PC-9 (cell line): Measurements from ENCODE around the gene NUP50. TPM values are rescaled to one million over a fixed set of nuclear protein-coding genes. Genes with fewer than 3 reads are reported as not detected.

Experiments
- BruUV-seq: library from RNA; stranded (reverse); fragments of 400-500 nt; replicated peaks from 2 replicates; lab custom pipeline; 2021; lab: Mats Ljungman, UMichigan
- CTCF ChIA-PET: fragments of 300-600 bp; sonication (Branson Sonifier 250); formaldehyde crosslinking; loops from one replicate; lab custom pipeline; 2022; ENCODE audit warnings: antibody characterized with exemption; lab: Charles Lee
- POLR2A ChIA-PET: fragments of 300-600 bp; sonication (Branson Sonifier 250); formaldehyde crosslinking; loops from one replicate; lab custom pipeline; 2022; ENCODE audit warnings: antibody characterized with exemption; ENCODE audit not compliant: unreplicated experiment; lab: Charles Lee
- DNase-seq, 2 experiments: peaks; one replicate each; pipeline versions ENCODE4 v3.0.0 to v3.0.0-alpha.2; 2015 to 2022; ENCODE audit warnings: mixed read lengths in 1 of 2
- H2AFZ ChIP-seq: fragments of 200-600 bp; sonication (generic); 2 replicates; pipeline ENCODE4 v1.8.1; 2017; ENCODE audit warnings: antibody characterized with exemption
- H3F3A ChIP-seq: fragments of 200-600 bp; sonication (generic); 2 replicates; pipeline ENCODE4 v1.8.1; 2017; ENCODE audit warnings: antibody characterized with exemption, mild to moderate bottlenecking, low read depth; ENCODE audit not compliant: insufficient read depth
- H3K27ac ChIP-seq: fragments of 200-600 bp; sonication (generic); 2 replicates; pipeline ENCODE4 v1.6.1; 2016; ENCODE audit warnings: mixed run types
- H3K27me3 ChIP-seq: fragments of 200-600 bp; sonication (generic); 2 replicates; pipeline ENCODE4 v1.6.1; 2016; ENCODE audit warnings: low read depth, mixed run types; ENCODE audit not compliant: insufficient read depth
- H3K36me3 ChIP-seq: fragments of 200-600 bp; sonication (generic); 2 replicates; pipeline ENCODE4 v1.6.1; 2016; ENCODE audit warnings: low read depth, mixed run types
- H3K4me1 ChIP-seq: fragments of 200-600 bp; sonication (generic); replicated peaks from 2 replicates; pipeline ENCODE4 v1.6.1; 2016; ENCODE audit warnings: mixed run types; ENCODE audit not compliant: insufficient read depth
- H3K4me2 ChIP-seq: fragments of 200-600 bp; sonication (generic); 2 replicates; pipeline ENCODE4 v1.6.1; 2017; ENCODE audit warnings: mixed run types
- H3K4me3 ChIP-seq: fragments of 200-600 bp; sonication (generic); 2 replicates; pipeline ENCODE4 v1.6.1; 2016; ENCODE audit warnings: mixed run types
- H3K79me2 ChIP-seq: fragments of 200-600 bp; sonication (generic); 2 replicates; pipeline ENCODE4 v1.6.1; 2017; ENCODE audit warnings: low read depth, mixed run types
- H3K9me2 ChIP-seq: fragments of 200-600 bp; sonication (generic); 2 replicates; pipeline ENCODE4 v1.8.1; 2017; ENCODE audit warnings: mild to moderate bottlenecking; ENCODE audit not compliant: insufficient read depth
- H3K9me3 ChIP-seq: fragments of 200-600 bp; sonication (generic); 2 replicates; pipeline ENCODE4 v1.8.1; 2016; ENCODE audit warnings: low read depth; ENCODE audit not compliant: insufficient read depth
- H4K20me1 ChIP-seq: fragments of 200-600 bp; sonication (generic); 2 replicates; pipeline ENCODE4 v1.8.1; 2017; ENCODE audit not compliant: insufficient read depth
- CTCF ChIP-seq: fragments of 200-600 bp; sonication (generic); conservative IDR thresholded peaks from 2 replicates; pipeline ENCODE4 v1.6.1; 2017; ENCODE audit warnings: mixed run types, antibody characterized with exemption, mild to moderate bottlenecking, moderate library complexity
- EZH2 ChIP-seq: fragments of 200-600 bp; sonication (generic); IDR thresholded peaks from 2 replicates; pipeline ENCODE4 v1.8.0; 2017; ENCODE audit warnings: antibody characterized with exemption, low read depth
- intact Hi-C: fragments of 100-400 bp; cut with micrococcal nuclease; formaldehyde crosslinking; loops from one replicate; pipeline ENCODE4 v1.10.0; 2022; ENCODE audit not compliant: unreplicated experiment
- total RNA-seq: library from RNA; stranded (reverse); gene quantifications from 2 replicates; pipeline ENCODE4 v1.2.3, GENCODE V29; 2021

Gene NUP50
- total RNA-seq, 1 experiment from 2014 or later, result 84.0 TPM

- no peaks in the 10 kb centered on the region for H3K9me2 ChIP-seq
- H2AFZ ChIP-seq, result no peak overlapping the region
- no peaks in the 10 kb centered on the region for H3K27me3 ChIP-seq
- H3K27ac ChIP-seq, result no peak overlapping the region
- no peaks in the 10 kb centered on the region for H3K36me3 ChIP-seq
- H3K79me2 ChIP-seq, result no peaks in the 10 kb centered on the region
- no peak overlapping the region for H3K4me2 ChIP-seq
- peak in 1 of 2 experiments; percentile 0 for DNase-seq
- TF ChIP-seq EZH2, result no peak
- TF ChIP-seq CTCF, result no peak
- no TSS peak for BruUV-seq
- H3K4me3 ChIP-seq, result no peak overlapping the region
- intact Hi-C loops, result no loop called here
- ChIA-PET POLR2A (no interaction called here), CTCF (interaction anchor here (0.6 kb wide), 1 partner anchor 22 kb away, joined by 4 read pairs; no protein-coding TSS in a partner anchor)
- 0 out of 2 replicates have a peak, but pooled peaks cover 5% of the 10 kb centered on the region for H3F3A ChIP-seq
- no peaks in the 10 kb centered on the region for H3K4me1 ChIP-seq
- peaks cover 7% of the 10 kb centered on the region; the same call in 1 of the 2 replicates for H4K20me1 ChIP-seq
- H3K9me3 ChIP-seq, result no peaks in the 10 kb centered on the region
Measured at GRCh38 chr22:45211435-45211834, 47.7 kb downstream of the NUP50 start.

GRCh38 chr22:45211848-45212247 is 48.1 kb downstream of the NUP50 start:
- intact Hi-C loops, result no loop called here
- peaks cover 8% of the 10 kb centered on the region; the same call in 1 of the 2 replicates for H4K20me1 ChIP-seq
- BruUV-seq, result TSS peak; percentile 37
- no peak for DNase-seq
- no peaks in the 10 kb centered on the region for H3K4me1 ChIP-seq
- H3K9me2 ChIP-seq, result no peaks in the 10 kb centered on the region
- H2AFZ ChIP-seq, result no peak overlapping the region
- H3K36me3 ChIP-seq, result no peaks in the 10 kb centered on the region
- H3K27me3 ChIP-seq, result no peaks in the 10 kb centered on the region
- ChIA-PET CTCF (no interaction called here), POLR2A (interaction anchor here (0.6 kb wide), 1 partner anchor 48 kb away, joined by 6 read pairs; the partner anchor contains the start of gene NUP50)
- no peaks in the 10 kb centered on the region for H3K79me2 ChIP-seq
- no peak overlapping the region for H3K27ac ChIP-seq
- peak overlapping the region; percentile 69; the same call in 1 of the 2 replicates for H3K4me2 ChIP-seq
- H3F3A ChIP-seq, result 0 out of 2 replicates have a peak, but pooled peaks cover 5% of the 10 kb centered on the region
- TF ChIP-seq EZH2, result no peak
- no peak for TF ChIP-seq CTCF
- H3K9me3 ChIP-seq, result no peaks in the 10 kb centered on the region
- no peak overlapping the region for H3K4me3 ChIP-seq

GRCh38 chr22:45212306-45212709 is 48.6 kb downstream of the NUP50 start:
- Histone ChIP-seq H3K9me2 (no peaks in the 10 kb centered on the region), H3K4me2 (peak overlapping the region; percentile 69), H2AFZ (peak overlapping the region; percentile 32; the same call in 1 of the 2 replicates), H3F3A (0 out of 2 replicates have a peak, but pooled peaks cover 5% of the 10 kb centered on the region), H3K27ac (no peak overlapping the region), H3K4me1 (no peaks in the 10 kb centered on the region), H3K27me3 (no peaks in the 10 kb centered on the region), H3K79me2 (no peaks in the 10 kb centered on the region), H3K9me3 (no peaks in the 10 kb centered on the region), H3K36me3 (no peaks in the 10 kb centered on the region), H3K4me3 (peak overlapping the region; percentile 24; the same call in 1 of the 2 replicates), H4K20me1 (peaks cover 11% of the 10 kb centered on the region; the same call in 1 of the 2 replicates)
- CTCF ChIA-PET, result no interaction called here
- DNase-seq, result peak in 1 of 2 experiments; percentile 68
- POLR2A ChIA-PET, result interaction anchor here (0.5 to 0.6 kb wide), 2 partner anchors 49 to 228 kb away, joined by 3 to 6 read pairs; partner anchors contain the start of gene NUP50
- no TSS peak for BruUV-seq
- intact Hi-C loops, result no loop called here
- TF ChIP-seq CTCF (no peak), EZH2 (no peak)
